ENCODE results near the gene MAS1L.

GRCh38 chr6:29461021-29461814, 26.5 kb downstream of the MAS1L start:
- TF ChIP-seq CTCF (IDR thresholded peaks at IDR 0.05), result no peak
- no peak for TF ChIP-seq POLR2A (IDR thresholded peaks at IDR 0.05)
